CD4-positive, alpha-beta T cell (primary cell): Measurements from ENCODE around the gene VAMP7. TPM values are rescaled to one million over a fixed set of nuclear protein-coding genes. Genes with fewer than 3 reads are reported as not detected.

Source experiments
- ATAC-seq: fragments of 200-7000 bp; cut with Tn5 transposase; one replicate; pipeline ENCODE4 v1.10.0; 2022; ENCODE audit warnings: mild to moderate bottlenecking; ENCODE audit not compliant: poor library complexity
- CTCF ChIA-PET: fragments of 350-600 bp; sonication (Branson Sonifier 250); formaldehyde crosslinking; loops from one replicate; lab custom pipeline; 2021; ENCODE audit warnings: antibody characterized with exemption, inconsistent platforms; lab: Charles Lee
- POLR2A ChIA-PET: fragments of 350-600 bp; sonication (Branson Sonifier 250); formaldehyde crosslinking; loops from one replicate; lab custom pipeline; 2021; ENCODE audit warnings: antibody characterized with exemption, inconsistent platforms; lab: Charles Lee
- DNase-seq, 14 experiments: peaks; one replicate each; pipeline ENCODE4 v3.0.0-alpha.2; 2013 to 2020; ENCODE audit warnings: mixed read lengths in 2 of 14
- H3K27ac ChIP-seq, 2 donors: one replicate each; pipeline versions ENCODE4 v1.5.1 to v1.7.0; 2013; ENCODE audit warnings: low read length in 2 of 2, low read depth in 1 of 2, mild to moderate bottlenecking in 1 of 2
- H3K27me3 ChIP-seq, 2 experiments: 1 replicate in 1 of 2; 2 replicates in 1 of 2; pipeline versions ENCODE4 v1.6.1 to v1.7.0; 2013; ENCODE audit warnings: low read length in 2 of 2, control low read depth in 1 of 2, mild to moderate bottlenecking in 1 of 2, moderate library complexity in 1 of 2; ENCODE audit not compliant: insufficient read depth in 2 of 2, control insufficient read depth in 1 of 2
- H3K36me3 ChIP-seq: one replicate; pipeline ENCODE4 v1.6.1; 2013; ENCODE audit warnings: low read length, control low read depth; ENCODE audit not compliant: insufficient read depth
- H3K4me1 ChIP-seq: one replicate; pipeline ENCODE4 v1.6.1; 2013; ENCODE audit warnings: low read length, control low read depth; ENCODE audit not compliant: insufficient read depth
- H3K4me3 ChIP-seq: one replicate; pipeline ENCODE4 v1.5.1; 2013; ENCODE audit warnings: mild to moderate bottlenecking, low read length, moderate library complexity
- H3K9me3 ChIP-seq, 2 experiments: 1 replicate in 1 of 2; 2 replicates in 1 of 2; pipeline versions ENCODE4 v1.6.1 to v1.7.0; 2013; ENCODE audit warnings: low read length in 2 of 2, mild to moderate bottlenecking in 2 of 2, control low read depth in 1 of 2, moderate library complexity in 1 of 2; ENCODE audit not compliant: control insufficient read depth in 1 of 2, insufficient read depth in 1 of 2
- H3K27ac Mint-ChIP-seq: one replicate; pipeline ENCODE4 v1.8.0; 2020; ENCODE audit warnings: mixed read lengths
- H3K27me3 Mint-ChIP-seq: one replicate; pipeline ENCODE4 v1.8.0; 2021; ENCODE audit warnings: mixed read lengths
- H3K36me3 Mint-ChIP-seq: one replicate; pipeline ENCODE4 v1.8.0; 2021; ENCODE audit warnings: low read depth, mixed read lengths
- H3K4me1 Mint-ChIP-seq: one replicate; pipeline ENCODE4 v1.8.0; 2021; ENCODE audit warnings: low read depth, mixed read lengths
- H3K4me3 Mint-ChIP-seq: one replicate; pipeline ENCODE4 v1.8.0; 2020; ENCODE audit warnings: mild to moderate bottlenecking, mixed read lengths
- H3K9me3 Mint-ChIP-seq: one replicate; pipeline ENCODE4 v1.8.0; 2020; ENCODE audit warnings: mixed read lengths
- intact Hi-C, 2 experiments: fragments of 100-400 bp; cut with DNase I in 1 of 2; cut with micrococcal nuclease in 1 of 2; formaldehyde crosslinking; loops; one replicate each; pipeline versions ENCODE4 v1.15.1 to v1.9.0; 2023 to 2025; cut with DNase I, micrococcal nuclease
- total RNA-seq, 174 experiments: library from RNA in 2 of 174; stranded (reverse) in 2 of 174; gene quantifications; one replicate each; pipeline ENCODE4 v1.2.3 and lab custom pipeline; 2021 to 2026
- TF ChIP-seq, protein P1 (sequence below): fragments of 200-600 bp; IDR thresholded peaks from one replicate; pipeline ENCODE4 v1.8.0; 2022; ENCODE audit warnings: antibody characterized with exemption, mild to moderate bottlenecking

The VAMP7 gene
- total RNA-seq, 2 experiments from 2014 or later: 17.0 to 17.4 TPM

GRCh38 chrX:155888139-155888538 is 7.0 kb downstream of the VAMP7 start:
- ChIA-PET CTCF (no interaction called here), POLR2A (no interaction called here)
- Mint-ChIP-seq H3K27ac (no peak overlapping the region), H3K36me3 (peaks cover 47% of the 10 kb centered on the region), H3K4me1 (peaks cover 45% of the 10 kb centered on the region), H3K9me3 (no peaks in the 10 kb centered on the region), H3K4me3 (no peak overlapping the region), H3K27me3 (no peaks in the 10 kb centered on the region)
- ATAC-seq (no peak), DNase-seq (no peak)
- Histone ChIP-seq H3K4me1 (no peaks in the 10 kb centered on the region), H3K27ac (no peak overlapping the region), H3K36me3 (peaks cover 30% of the 10 kb centered on the region), H3K27me3 (no peaks in the 10 kb centered on the region), H3K9me3 (no peaks in the 10 kb centered on the region), H3K4me3 (no peak overlapping the region)
- intact Hi-C loops: no loop called here
- TF ChIP-seq, protein P1, sequence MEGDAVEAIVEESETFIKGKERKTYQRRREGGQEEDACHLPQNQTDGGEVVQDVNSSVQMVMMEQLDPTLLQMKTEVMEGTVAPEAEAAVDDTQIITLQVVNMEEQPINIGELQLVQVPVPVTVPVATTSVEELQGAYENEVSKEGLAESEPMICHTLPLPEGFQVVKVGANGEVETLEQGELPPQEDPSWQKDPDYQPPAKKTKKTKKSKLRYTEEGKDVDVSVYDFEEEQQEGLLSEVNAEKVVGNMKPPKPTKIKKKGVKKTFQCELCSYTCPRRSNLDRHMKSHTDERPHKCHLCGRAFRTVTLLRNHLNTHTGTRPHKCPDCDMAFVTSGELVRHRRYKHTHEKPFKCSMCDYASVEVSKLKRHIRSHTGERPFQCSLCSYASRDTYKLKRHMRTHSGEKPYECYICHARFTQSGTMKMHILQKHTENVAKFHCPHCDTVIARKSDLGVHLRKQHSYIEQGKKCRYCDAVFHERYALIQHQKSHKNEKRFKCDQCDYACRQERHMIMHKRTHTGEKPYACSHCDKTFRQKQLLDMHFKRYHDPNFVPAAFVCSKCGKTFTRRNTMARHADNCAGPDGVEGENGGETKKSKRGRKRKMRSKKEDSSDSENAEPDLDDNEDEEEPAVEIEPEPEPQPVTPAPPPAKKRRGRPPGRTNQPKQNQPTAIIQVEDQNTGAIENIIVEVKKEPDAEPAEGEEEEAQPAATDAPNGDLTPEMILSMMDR: no peak

DNA sequence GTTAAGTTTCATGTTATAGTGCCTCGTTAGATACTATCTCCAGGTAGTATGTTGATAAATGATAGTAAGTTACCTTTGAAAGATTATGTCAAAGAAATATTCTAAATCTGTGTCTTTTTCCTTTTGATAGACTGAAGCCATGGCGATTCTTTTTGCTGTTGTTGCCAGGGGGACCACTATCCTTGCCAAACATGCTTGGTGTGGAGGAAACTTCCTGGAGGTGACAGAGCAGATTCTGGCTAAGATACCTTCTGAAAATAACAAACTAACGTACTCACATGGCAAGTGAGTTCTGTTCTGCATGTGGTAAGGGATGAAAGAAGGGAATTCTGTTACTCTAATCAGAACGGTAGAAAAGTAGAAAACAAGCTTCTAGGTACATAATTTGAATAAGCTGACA is 8.2 kb downstream of the VAMP7 start:
- Mint-ChIP-seq H3K27me3 (no peaks in the 10 kb centered on the region), H3K9me3 (no peaks in the 10 kb centered on the region), H3K4me3 (no peak overlapping the region), H3K27ac (no peak overlapping the region), H3K36me3 (peaks cover 59% of the 10 kb centered on the region), H3K4me1 (peaks cover 44% of the 10 kb centered on the region)
- ChIA-PET CTCF (no interaction called here), POLR2A (no interaction called here)
- no peak overlapping the region for H3K27ac ChIP-seq
- ATAC-seq: no peak
- H3K4me1 ChIP-seq: no peaks in the 10 kb centered on the region
- no peak overlapping the region for H3K4me3 ChIP-seq
- H3K36me3 ChIP-seq: peaks cover 33% of the 10 kb centered on the region
- H3K27me3 ChIP-seq: no peaks in the 10 kb centered on the region
- no peak for DNase-seq
- intact Hi-C loops: no loop called here
- TF ChIP-seq, protein P1: no peak
- H3K9me3 ChIP-seq: no peaks in the 10 kb centered on the region

- H3K4me3 Mint-ChIP-seq: no peak overlapping the region
- ChIA-PET CTCF (no interaction called here), POLR2A (no interaction called here)
- H3K9me3 ChIP-seq: no peaks in the 10 kb centered on the region
- peaks cover 29% of the 10 kb centered on the region for H3K36me3 ChIP-seq
- no peak overlapping the region for H3K4me3 ChIP-seq
- DNase-seq: no peak
- no peaks in the 10 kb centered on the region for H3K27me3 ChIP-seq
- H3K27ac ChIP-seq: no peak overlapping the region
- no peak overlapping the region for H3K27ac Mint-ChIP-seq
- no peak for ATAC-seq
- H3K4me1 ChIP-seq: no peaks in the 10 kb centered on the region
- TF ChIP-seq, protein P1: no peak
- H3K27me3 Mint-ChIP-seq: no peaks in the 10 kb centered on the region
- peaks cover 74% of the 10 kb centered on the region for H3K36me3 Mint-ChIP-seq
- H3K4me1 Mint-ChIP-seq: peaks cover 28% of the 10 kb centered on the region
- H3K9me3 Mint-ChIP-seq: no peaks in the 10 kb centered on the region
- intact Hi-C loops: no loop called here
Measured at GRCh38 chrX:155891446-155892210, 10.5 kb downstream of the VAMP7 start.
